GM19452 (cell line): ENCODE data around the gene ZBTB7B.

Experiments
- ATAC-seq: cut with Tn5 transposase; IDR thresholded peaks from one replicate; pipeline ENCODE4 v1.9.1; 2021; ENCODE audit not compliant: unreplicated experiment

The ZBTB7B gene

GRCh38 chr1:155052439-155053395 is 50.1 kb downstream of the ZBTB7B start:
- no peak for ATAC-seq

DNA sequence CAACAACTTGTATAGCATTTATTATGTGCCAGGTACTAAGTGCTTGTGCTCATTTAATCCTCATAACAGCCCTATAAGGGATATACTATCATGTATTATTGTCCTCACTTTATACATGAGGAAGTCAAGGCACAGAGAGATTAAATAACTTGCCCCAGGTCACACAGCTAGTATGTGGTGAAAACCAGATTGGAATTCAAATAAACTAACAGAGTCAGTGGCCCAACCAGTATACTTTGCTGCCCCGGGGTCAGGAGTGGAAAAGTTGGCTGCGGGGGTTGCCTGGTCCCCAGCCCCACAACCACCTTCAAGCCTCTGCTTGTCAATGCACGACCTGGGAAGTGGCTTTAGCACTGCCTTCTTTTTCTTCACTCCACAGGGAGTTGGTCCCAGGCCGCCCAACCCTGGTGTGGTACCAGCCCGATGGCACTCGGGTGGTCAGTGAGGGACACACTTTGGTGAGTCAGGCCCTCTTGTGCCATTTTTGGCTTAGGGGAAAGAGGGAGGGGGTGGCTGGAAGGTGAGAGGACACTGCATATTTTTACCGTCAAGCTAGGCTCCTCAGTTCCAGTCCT is 51.0 kb downstream of the ZBTB7B start:
- ATAC-seq = no peak

DNA sequence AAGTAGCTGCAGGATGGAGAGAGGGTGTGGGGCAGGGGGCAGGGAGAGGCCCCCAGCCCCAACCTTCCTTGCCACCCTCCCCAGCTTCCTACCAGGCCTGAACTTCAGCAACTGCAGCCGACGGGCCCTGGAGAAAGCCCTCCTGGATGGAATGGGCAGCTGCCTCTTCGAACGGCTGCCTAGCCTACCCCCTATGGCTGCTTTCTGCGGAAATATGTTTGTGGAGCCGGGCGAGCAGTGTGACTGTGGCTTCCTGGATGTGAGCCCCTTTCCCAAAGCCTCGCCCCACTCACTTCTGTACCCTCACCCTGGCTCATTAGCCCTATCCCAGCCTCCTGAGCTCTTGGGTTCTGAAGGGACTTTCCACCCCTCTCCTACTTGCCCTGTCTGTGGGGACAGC is 54.5 kb downstream of the ZBTB7B start:
- ATAC-seq = no peak

DNA sequence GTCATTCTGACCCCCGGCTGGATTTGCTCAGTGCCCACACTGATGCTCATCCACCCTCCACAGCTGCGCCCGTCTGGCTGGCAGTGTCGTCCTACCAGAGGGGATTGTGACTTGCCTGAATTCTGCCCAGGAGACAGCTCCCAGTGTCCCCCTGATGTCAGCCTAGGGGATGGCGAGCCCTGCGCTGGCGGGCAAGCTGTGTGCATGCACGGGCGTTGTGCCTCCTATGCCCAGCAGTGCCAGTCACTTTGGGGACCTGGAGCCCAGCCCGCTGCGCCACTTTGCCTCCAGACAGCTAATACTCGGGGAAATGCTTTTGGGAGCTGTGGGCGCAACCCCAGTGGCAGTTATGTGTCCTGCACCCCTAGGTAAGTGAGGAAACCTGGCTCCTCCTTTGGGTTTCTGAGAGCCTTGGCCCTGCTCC is 55.2 kb downstream of the ZBTB7B start:
- no peak for ATAC-seq

- ATAC-seq = no peak
Measured at GRCh38 chr1:155060736-155061135, 58.1 kb downstream of the ZBTB7B start.

GRCh38 chr1:155061381-155062150 is 59.0 kb downstream of the ZBTB7B start:
- ATAC-seq = peak; percentile 44

GRCh38 chr1:155062151-155062686 is 59.6 kb downstream of the ZBTB7B start:
- ATAC-seq = no peak

DNA sequence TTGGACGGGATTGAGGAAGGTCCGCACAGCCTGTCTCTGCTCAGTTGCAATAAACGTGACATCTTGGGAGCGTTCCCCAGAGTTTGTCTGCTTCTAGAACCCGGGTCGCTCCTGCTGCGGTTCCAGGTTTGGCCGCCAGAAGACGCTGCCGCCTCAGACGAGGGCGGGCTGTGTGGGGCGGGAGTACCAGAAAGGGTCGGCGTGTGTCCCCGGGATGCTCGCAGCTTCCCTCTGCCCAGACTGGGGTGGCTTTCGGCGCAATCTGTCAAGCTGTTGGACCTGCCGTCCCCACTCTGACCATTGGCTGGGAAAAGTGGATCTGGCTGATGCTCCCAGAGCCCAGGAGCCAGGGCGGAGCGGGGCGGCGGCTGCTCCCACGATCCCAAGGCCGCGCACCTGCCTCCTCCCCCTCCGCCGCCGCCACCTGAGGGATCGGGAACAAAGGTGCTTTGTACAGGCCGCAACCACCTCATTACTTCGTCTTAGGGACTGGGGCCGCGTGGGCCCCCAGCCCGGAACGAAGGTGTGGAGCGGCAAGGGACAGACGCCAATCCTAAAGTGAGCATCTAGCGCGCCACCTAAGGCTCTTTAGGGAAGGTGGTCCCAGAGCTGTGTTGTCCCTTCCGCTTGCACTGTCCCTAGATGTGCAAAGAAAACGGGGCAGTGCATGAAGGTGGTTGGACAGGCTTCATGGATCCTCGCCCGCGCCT is 60.3 kb downstream of the ZBTB7B start:
- no peak for ATAC-seq

GRCh38 chr1:155063550-155064110 is 61.0 kb downstream of the ZBTB7B start, which contains the start of gene EFNA4:
EFNA4 (plus strand) TSS chr1:155063740; CDS start chr1:155063824, 84 bp downstream.
- peak; percentile 46 for ATAC-seq

DNA sequence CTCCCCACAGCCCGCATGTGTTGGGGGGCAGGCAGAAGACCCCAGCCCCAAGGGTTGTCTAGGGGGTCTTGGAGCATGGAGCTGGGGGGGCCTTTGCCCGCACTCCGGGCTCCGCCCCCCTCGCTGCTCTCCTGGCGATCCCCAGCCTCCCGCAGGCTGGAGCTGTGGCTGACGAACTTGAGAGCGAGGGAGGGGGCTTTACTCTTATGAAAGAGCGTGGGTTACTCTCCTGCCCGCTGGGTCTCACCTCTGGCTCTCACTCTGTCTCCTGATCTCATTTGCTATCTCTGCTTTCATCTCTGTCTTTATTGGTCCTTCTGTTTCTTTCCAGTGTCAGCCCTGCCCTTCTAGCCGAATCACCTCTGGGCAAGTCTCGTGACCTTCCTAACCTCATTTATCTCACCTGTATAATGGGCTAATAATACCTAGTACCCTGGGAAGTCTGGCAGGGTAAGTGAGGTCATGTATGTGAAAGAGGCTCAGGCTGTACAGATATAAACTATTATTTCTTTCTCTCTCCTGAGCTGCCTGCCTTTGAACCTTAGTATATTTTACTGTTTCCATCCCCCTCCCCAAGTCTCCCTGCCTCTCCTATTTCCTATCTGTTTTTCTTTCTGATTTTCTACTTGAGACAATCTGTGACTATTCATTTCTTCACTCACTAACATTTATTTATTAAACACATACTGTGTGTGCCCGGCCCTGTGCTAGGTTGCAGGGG is 61.7 kb downstream of the ZBTB7B start:
- ATAC-seq = no peak

GRCh38 chr1:155064832-155065429 is 62.3 kb downstream of the ZBTB7B start:
- no peak for ATAC-seq

- ATAC-seq = no peak
Measured at GRCh38 chr1:155066777-155067176, 64.2 kb downstream of the ZBTB7B start.
